DLD1 (cell line): ENCODE data around the gene CTDNEP1.

Source experiments
- in situ Hi-C: cut with HindIII; loops from 2 replicates; pipeline ENCODE4 v1.10.0; 2017; ENCODE audit warnings: low sequenced_read_pairs

CTDNEP1 gene

DNA sequence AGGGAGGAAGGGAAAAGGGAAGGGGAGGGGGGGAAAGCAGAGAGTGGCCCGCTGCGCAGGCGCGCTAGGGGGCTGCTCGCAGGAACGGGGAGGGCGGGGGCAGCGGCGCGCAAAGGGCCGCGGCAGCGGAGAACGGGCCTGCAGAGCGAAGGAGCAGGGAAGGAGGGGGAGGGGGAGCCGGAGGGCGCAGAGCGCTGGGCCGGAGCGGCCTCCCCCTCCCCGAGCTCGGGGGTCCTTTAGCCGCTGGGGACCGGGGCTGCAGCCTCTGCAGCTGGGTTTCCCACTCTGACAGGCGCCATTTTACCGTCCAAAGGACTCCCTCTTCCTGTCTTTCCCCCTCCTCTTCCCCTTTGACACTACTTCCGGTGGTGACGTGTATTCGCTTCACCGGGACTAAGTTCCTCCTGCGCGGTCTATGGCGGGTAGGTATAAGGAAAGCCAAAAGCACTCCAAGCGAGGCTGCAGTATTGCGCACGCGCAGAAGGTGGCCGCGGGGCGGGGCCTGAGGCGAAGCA, at the start of gene CTDNEP1:
Gene CTDNEP1 (minus strand): TSS at position 74 of the 515 bp plus-strand sequence. CDS start 438 bp downstream, outside the sequence.
- in situ Hi-C loops, result no loop called here

DNA sequence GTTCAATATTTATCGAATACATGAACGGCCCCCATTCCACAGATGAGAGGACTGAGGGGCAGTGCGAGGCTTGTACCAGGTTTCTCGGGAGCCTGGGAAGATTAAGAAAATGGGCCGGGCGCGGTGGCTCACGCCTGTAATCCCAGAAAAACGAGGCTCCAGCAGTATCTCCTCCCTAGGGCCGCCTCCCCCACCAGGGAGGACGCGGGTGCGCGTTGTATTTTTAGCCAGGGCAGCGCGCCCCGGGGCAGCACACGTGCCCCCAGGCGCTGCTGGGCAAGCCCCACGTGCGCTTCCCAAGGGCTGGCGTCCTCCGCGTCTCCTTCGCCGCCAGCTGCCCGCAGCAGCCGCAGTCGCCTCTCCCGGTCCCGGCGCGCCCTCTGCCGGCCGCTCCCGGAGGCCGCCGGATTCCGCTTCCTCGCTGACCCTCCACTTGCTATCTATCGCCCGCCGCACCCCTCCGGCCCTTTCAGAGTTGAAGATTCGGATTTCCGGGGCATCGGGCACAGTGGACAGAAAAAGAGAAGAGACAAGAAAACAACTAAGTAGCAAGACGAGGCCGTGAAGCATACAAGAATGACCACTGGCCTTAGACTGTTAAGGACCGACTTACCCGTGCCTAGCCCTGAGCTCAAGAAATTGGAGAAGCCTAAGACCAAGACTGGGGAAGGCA, 44.8 kb upstream of the CTDNEP1 start:
- in situ Hi-C loops, result no loop called here

DNA sequence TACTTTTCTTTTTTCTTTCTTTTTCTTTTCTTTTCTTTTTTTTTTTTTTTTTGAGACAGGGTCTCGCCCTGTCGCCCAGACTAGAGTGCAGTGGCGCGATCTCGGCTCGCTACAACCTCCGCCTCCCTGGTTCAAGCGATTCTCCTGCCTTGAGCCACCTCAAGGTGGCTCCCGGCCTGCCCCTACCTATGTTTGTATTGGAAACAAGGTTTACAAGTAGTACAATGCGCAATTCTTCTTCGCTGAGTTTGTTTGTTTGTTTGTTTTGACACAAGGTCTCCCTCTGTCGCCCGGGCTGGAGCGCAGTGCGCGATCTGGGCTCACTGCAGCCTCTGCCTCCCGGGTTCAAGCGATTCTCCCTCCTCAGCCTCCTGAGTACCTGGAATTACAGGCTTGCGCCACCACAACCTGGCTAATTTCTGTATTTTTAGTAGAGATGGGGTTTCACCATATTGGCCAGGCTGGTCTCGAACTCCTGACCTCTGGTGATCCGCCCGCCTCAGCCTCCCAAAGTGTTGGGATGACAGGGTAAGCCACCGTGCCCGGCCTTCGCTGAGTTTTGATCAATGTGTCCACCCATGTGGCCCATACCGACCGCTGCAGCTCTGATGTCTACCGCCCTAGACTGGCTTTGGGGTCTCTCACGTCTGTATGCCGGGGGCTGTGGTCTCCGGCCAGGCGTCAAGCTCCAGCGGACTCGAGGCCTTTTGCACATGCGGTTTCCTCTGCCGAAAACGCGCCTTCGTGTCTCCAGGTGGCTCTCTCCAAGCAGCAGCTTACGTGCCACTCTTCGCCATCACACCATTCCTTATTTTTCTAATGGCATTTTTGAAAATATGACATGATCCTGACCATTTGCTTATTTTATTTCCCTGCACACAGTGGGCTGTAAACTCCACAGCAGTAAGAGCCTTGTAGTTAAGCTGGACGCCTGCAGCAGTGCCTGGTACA, 44.0 kb upstream of the CTDNEP1 start:
- in situ Hi-C loops, result no loop called here

DNA sequence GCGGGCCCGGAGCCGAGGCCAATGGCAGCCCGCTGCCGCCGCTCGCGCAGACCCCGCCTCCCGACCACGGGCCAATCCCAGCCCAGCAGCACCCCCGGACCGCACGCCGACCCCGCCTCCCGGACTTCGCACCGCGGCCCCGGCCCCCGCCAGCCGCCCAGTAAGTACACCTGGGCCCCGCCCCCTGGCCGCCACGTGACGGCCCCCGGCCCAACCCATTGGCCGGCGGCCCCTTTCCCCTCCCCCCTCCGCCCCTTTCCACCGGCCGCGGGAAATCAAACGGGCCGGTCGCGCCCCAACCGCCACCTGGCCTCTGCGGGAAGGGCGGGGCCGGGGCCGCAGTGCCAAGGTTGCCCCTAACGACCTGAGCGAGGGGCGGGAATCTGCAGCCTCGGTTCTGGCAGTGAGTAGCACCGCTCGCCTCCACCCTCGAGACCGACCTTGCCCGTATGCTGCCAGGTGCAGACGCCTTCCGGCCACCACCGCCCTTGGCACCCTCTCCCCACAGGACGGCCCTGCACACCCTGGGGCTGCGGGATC, 43.1 kb upstream of the CTDNEP1 start, which contains the start of gene YBX2:
Gene YBX2 (minus strand): TSS at position 26 of the 540 bp plus-strand sequence. CDS start 139 bp downstream, outside the sequence.
- in situ Hi-C loops, result no loop called here

DNA sequence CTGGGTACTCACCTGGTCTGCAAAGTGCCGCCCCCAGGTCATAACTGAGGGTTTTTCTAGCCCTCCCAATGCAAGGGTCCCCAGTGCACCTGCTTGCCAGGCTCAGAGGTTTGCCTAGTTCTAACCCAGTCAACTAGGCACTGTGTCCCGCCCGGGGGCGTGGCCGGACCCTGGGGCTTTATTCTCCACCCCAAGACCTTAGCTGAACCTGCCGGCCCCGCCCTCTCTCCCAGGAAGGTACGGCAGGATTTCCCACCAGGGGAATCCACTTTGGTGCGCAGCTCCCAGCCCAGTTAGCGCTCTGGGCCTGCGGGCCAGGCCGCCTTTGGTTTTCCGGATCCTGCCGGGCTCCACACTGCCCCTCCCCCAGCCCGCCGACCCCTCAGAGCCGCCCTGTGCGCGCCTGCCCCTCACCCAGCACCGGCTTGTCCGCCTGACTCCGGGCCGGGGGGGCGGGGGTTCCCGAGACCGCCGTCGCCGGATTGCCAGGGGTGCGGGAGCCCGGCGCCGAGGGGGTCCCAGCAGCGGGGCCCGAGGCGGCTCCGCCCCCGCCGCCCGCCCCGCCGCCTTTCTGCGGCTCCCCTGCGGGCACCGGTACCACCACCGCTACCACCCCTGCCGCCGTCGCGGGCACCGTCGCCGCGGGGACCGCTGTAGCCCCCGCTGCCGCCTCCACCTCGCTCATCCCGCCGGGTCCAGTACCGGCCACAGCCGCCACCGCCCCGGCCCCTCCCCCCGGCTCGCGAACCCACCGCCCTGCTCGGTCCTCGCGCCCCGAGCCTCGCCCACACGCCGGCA, 42.5 kb upstream of the CTDNEP1 start:
- in situ Hi-C loops, result no loop called here

DNA sequence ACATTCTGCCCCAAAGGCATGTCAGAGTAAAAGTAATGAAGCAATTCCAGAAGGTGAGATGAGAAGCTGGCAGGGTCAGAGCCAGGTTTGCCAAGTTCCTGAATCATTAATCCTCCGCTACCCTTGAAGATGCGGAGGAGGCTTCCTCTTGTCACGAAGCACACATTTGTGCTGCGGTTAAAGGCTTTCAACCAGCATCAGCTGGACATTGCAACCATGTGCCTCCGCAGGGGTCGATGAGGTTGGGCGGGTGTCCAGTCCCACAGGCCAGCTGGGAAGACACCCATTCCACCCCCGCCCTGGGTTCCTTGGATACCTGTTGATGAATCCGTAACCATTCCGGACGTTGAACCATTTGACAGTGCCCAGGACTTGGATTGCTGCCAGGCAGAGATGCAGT, 41.6 kb upstream of the CTDNEP1 start:
- in situ Hi-C loops, result no loop called here

DNA sequence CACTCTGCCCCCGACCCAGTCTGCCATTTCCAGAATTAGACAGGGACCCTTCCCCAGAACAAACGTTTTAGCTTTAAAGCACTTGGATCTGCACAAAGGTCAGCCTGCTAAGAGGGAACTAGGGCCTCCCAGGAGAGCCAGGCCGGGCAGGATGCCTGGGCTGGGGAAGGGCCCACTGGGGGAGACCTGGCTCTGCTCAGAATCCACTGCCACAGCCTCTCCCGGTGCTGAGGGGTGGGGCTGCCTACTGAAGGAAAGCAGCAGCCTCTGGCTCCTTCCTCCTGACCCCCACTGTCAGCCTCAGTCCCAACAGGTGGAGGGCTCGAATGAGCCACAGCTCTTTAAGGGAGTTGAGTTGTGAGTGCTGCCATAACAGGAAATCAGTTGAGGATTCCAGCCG, 41.2 kb upstream of the CTDNEP1 start:
- in situ Hi-C loops, result no loop called here

DNA sequence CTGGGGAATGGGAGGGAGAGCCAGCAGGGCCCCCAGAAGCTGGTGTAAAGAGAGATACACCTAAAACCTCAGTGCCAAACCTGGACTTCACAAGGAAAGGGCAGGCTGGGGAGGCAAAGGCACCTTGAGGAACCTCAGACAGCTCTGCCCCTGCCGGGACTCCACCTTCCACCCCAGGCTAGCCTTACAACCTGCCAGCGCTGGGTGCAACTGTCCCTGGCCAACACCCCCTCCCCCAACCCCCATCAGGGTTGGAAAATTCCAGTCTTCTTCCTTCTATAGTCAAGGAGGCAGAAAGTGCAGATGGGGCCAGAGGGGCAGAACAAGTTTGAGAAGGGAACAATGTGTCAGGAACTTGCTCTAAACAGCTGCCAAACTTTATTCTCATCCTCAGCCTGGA, 40.7 kb upstream of the CTDNEP1 start:
- in situ Hi-C loops, result no loop called here

DNA sequence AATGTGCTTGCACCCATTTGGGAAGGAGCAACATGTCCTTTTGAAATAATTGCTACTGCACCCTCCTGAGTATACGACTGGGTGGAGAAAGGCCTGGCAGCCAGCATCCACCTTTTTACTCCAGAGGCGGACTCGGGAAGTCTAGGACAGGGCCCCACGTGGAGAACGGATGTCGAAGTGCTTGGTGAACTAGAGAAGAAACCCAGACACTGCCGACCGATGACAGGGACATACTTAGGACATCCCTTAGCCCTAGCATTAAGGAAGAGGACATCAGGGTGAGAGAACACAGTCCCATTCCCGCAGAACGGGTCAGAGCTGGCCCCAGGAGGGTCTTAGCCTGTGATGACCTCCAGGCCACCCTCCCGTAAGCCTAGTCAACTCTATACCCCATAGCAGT, 39.2 kb upstream of the CTDNEP1 start:
- in situ Hi-C loops, result no loop called here

DNA sequence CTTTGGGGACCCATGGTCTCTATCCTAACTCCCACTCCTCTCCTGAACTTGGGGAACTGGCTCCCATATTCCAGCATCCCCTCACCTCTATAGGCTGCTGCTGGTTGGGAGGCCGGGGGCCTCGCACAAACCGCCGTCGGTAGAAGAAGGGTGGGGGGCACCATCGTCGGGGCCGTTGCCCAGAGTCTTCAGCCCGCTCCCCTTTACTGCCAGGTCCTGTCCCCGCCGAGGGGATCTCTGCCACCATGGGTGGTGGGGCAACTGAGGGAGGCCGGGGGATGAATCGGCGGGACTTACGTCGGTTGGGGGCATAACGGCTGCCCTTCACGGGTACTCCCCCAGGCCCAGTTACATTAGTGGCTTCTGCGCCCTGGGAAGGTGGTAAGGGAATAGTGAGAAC, 38.6 kb upstream of the CTDNEP1 start:
- in situ Hi-C loops, result no loop called here

DNA sequence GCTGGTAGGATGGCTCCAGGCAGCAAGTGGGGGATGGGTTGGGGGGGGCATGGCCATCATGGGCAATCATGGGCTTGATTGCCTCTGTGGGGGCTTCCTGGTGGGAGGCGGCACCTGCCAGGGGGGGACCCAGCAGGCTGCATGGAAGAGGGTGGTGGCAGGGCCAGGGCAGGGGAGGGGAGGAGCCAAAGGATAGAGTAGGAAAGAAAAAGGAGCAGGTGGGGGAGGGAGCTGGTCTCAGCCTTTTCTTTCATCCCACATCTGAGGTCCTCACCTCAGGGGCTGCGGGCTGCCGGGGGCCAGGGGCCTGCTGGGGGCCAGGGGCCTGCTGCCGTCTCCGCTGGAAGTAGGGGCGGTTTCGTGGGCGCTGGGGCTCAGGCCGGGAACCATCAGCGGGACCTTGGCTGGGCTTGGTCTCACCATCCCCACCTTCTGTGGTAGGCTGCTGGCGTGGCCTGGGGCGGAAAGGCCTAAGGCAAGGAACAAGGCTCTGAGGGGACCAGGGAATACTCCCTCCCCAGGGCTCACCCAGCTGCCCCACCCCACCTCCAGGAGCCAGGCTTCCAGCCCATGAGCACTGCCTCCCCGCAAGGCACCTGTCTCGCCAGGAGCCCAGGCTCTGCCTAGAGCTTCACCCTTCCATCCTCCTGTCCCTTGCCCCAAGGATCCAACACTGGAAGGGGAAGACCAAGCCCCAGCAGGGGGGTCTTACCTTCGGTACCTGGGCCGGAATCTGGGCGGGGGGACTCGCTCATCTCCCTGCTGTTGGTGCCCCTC, 37.9 kb upstream of the CTDNEP1 start:
- in situ Hi-C loops, result no loop called here

DNA sequence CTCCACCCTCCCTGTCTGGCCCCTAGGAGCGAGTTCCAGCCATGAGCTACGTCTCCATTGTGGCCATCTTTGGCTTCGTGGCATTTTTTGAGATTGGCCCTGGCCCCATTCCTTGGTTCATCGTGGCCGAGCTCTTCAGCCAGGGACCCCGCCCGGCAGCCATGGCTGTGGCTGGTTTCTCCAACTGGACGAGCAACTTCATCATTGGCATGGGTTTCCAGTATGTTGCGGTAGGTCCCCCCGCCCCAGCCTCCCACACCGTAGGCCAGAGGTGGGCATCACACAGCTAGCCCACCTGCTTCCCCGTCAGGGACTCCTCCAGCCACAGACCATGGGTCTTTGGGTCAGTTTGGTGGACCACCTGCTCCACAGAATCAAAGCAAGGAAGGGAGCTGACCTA, 34.1 kb upstream of the CTDNEP1 start:
- in situ Hi-C loops, result no loop called here

DNA sequence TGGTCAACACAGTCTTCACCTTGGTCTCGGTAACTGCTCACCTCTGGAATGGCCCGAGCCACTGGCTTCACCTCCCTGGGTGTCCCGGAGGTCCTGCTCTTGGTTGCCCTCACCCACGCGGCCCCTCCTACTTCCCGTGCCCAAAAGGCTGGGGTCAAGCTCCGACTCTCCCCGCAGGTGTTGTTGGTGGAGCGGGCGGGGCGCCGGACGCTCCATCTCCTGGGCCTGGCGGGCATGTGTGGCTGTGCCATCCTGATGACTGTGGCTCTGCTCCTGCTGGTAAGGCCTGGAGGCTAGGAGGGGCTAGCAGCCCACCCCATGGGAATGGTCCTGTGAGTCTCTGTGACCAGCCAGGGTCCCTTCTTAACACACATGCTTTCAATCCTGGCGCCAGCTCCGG, 33.4 kb upstream of the CTDNEP1 start:
- in situ Hi-C loops, result no loop called here

DNA sequence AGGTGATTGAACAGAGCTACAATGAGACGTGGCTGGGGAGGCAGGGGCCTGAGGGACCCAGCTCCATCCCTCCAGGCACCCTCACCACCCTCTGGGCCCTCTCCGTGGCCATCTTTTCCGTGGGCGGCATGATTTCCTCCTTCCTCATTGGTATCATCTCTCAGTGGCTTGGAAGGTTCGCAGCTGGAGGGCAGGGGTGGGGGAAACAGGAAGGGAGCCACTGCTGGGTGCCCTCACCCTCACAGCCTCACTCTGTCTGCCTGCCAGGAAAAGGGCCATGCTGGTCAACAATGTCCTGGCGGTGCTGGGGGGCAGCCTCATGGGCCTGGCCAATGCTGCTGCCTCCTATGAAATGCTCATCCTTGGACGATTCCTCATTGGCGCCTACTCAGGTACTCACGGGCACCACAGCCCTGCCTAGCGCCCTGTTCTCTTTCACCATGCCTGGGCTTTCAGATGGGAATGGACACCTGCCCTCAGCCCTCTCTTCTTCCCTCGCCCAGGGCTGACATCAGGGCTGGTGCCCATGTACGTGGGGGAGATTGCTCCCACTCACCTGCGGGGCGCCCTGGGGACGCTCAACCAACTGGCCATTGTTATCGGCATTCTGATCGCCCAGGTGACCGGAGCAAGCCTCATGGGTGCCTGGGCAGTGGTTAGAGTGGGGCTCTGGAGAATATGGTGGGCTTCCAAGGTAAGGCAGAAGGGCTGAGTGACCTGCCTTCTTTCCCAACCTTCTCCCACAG, 32.1 kb upstream of the CTDNEP1 start:
- in situ Hi-C loops, result no loop called here

DNA sequence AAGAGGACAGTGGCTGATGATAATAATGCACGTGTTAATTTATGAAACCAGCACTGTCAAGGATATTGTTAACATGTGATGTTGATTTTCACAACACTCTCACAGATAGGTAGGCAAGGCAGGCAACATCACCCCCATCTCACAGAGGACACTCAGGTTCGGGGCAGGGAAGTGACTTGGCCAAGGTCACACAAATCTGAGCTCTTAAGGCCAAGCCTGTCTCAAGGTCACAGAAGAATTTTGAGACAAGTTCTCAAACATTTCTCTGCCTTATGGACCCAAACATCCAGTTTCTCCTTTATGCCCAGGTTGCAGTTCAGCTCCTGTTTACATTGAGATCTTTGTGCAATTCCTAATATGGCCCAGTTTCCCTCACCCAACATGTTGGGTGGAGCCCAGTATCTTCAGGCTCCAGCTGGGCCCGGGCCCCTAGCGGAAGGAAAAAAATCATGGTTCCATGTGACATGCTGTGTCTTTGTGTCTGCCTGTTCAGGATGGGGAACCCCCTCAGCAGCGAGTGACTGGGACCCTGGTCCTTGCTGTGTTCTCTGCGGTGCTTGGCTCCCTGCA, 31.3 kb upstream of the CTDNEP1 start:
- in situ Hi-C loops, result no loop called here

DNA sequence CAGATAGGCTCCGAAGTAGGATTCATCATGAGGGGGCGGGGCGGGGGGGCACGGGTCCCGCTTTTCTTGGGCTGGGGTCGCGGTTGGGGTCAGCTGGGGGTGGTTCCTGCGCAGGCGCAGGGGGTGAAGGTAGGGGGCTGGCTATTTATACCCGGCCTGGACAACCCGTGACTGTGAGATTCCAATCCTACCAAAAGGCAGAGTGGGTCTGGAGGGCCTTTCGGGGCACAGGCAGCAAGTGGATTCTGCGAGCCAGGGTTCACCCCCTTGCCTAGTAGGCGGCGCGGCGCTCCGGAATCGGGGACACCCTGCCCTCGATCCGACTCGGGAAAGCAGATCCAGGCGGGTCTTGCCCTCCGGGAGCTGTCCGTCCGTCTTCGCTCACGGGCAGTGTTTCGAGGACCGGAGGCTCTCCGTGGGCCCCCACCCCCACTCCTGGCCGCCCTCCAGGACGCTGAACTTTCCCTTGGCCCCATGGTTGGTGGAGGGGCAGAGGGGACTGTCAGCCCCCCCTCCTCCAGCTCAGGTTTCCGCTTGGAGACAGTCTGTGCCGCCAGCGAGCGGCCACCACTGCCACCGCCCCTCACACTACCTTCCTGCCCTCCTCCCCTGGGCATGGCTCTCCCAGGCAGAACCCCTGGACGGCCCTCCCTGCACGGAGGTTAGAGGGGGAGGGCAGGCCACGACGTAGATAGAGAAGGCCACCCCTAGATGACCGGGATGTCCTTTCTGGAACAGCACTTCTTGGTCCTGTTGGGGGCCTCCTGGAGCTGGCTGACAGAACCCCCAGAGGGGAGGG, 30.6 kb upstream of the CTDNEP1 start:
- in situ Hi-C loops, result no loop called here

DNA sequence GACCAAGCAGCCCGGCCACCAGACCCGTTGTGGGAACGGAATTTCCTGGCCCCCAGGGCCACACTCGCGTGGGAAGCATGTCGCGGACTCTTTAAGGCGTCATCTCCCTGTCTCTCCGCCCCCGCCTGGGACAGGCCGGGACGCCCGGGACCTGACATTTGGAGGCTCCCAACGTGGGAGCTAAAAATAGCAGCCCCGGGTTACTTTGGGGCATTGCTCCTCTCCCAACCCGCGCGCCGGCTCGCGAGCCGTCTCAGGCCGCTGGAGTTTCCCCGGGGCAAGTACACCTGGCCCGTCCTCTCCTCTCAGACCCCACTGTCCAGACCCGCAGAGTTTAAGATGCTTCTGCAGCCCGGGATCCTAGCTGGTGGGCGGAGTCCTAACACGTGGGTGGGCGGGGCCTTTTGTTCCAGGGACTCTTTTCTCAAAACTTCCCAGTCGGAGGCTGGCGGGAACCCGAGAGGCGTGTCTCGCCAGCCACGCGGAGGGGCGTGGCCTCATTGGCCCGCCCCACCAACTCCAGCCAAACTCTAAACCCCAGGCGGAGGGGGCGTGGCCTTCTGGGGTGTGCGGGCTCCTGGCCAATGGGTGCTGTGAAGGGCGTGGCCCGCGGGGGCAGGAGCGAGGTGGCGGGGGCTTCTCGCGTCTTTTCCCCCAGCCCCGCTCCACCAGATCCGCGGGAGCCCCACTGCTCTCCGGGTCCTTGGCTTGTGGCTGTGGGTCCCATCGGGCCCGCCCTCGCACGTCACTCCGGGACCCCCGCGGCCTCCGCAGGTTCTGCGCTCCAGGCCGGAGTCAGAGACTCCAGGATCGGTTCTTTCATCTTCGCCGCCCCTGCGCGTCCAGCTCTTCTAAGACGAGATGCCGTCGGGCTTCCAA, 29.8 kb upstream of the CTDNEP1 start, which contains the start of gene SLC2A4:
Gene SLC2A4 (plus strand): TSS at position 645 of the 879 bp plus-strand sequence. CDS start 217 bp downstream, at position 862.
- in situ Hi-C loops, result no loop called here
